Nephron progenitor cell (in vitro differentiated cells): ENCODE measurements around the gene PAXIP1.

ENCODE experiments used
- DNase-seq: peaks from one replicate; pipeline ENCODE4 v3.0.0; 2021
- H3K27ac Mint-ChIP-seq: 2 replicates; pipeline ENCODE4 v1.8.0; 2021; ENCODE audit warnings: mild to moderate bottlenecking, moderate library complexity, mixed read lengths
- H3K27me3 Mint-ChIP-seq: 2 replicates; pipeline ENCODE4 v1.8.0; 2021; ENCODE audit warnings: mild to moderate bottlenecking, low read depth, mixed read lengths; ENCODE audit not compliant: poor library complexity
- H3K36me3 Mint-ChIP-seq: 2 replicates; pipeline ENCODE4 v1.8.0; 2021; ENCODE audit warnings: low read depth, mixed read lengths
- H3K4me1 Mint-ChIP-seq: 2 replicates; pipeline ENCODE4 v1.8.0; 2021; ENCODE audit warnings: mixed read lengths
- H3K4me3 Mint-ChIP-seq: 2 replicates; pipeline ENCODE4 v1.8.0; 2021; ENCODE audit warnings: mild to moderate bottlenecking, moderate library complexity, mixed read lengths
- H3K9me3 Mint-ChIP-seq: 2 replicates; pipeline ENCODE4 v1.8.0; 2021; ENCODE audit warnings: mild to moderate bottlenecking, moderate library complexity, mixed read lengths
- TF ChIP-seq, protein P1 (sequence below): fragments of 200-600 bp; sonication (generic); IDR thresholded peaks from 2 replicates; pipeline ENCODE4 v1.5.0; 2021; ENCODE audit warnings: antibody characterized with exemption

The PAXIP1 gene

DNA sequence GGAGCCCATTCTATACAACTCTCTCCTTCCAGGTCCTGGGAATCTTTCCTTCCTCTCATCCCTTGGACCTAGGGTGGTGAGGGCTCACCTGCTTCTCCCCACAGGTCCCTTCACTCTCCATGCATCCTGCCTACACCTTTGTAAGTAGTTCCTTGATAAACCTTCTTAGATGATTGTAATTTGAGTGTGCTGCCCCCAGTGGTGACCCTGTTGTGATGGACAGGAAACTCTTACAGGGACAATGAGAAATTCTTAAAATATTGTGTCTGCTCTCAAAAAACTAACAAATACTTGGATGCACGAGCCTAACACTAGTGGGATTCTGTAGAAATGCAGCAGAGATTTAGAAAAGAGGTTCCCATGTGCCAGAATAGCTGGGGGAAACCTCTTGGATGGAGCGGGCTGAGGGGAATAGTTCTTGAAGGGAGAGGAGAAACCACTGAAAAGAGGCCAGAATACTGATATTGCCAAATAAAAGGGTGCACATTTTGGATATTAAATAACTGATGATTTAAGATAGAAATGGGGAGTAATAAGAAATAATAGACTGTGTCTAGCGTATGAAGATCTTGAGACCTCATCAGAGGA, 6.7 kb upstream of the PAXIP1 start:
- H3K4me3 Mint-ChIP-seq: no peak overlapping the region
- H3K27ac Mint-ChIP-seq: no peak overlapping the region
- H3K36me3 Mint-ChIP-seq: peaks cover 19% of the 10 kb centered on the region
- peaks cover 2% of the 10 kb centered on the region for H3K4me1 Mint-ChIP-seq
- no peak for DNase-seq
- no peaks in the 10 kb centered on the region for H3K9me3 Mint-ChIP-seq
- TF ChIP-seq, protein P1, sequence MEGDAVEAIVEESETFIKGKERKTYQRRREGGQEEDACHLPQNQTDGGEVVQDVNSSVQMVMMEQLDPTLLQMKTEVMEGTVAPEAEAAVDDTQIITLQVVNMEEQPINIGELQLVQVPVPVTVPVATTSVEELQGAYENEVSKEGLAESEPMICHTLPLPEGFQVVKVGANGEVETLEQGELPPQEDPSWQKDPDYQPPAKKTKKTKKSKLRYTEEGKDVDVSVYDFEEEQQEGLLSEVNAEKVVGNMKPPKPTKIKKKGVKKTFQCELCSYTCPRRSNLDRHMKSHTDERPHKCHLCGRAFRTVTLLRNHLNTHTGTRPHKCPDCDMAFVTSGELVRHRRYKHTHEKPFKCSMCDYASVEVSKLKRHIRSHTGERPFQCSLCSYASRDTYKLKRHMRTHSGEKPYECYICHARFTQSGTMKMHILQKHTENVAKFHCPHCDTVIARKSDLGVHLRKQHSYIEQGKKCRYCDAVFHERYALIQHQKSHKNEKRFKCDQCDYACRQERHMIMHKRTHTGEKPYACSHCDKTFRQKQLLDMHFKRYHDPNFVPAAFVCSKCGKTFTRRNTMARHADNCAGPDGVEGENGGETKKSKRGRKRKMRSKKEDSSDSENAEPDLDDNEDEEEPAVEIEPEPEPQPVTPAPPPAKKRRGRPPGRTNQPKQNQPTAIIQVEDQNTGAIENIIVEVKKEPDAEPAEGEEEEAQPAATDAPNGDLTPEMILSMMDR: peak; percentile 22
- H3K27me3 Mint-ChIP-seq: peaks cover 13% of the 10 kb centered on the region

DNA sequence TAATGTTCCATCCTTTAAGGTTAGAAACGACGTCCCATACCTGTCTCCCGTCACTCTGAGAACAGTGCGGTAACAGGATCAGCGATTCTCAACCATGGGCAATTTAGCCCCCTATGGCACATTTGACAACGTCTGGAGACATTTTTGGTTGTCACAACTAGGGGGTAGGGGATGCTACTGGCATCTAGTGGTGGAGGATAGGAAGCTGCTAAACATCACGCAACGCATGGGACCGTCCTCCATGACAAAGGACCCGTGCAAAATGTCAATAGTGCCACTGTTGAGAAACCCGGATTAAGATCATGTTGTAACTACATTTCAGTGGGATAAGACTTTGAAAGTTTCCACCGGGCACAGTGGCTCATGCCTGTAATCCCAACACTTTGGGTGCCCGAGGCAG, 5.0 kb upstream of the PAXIP1 start:
- Mint-ChIP-seq H3K9me3 (no peaks in the 10 kb centered on the region), H3K27me3 (peaks cover 10% of the 10 kb centered on the region), H3K36me3 (peaks cover 22% of the 10 kb centered on the region), H3K27ac (no peak overlapping the region), H3K4me3 (no peak overlapping the region), H3K4me1 (peaks cover 11% of the 10 kb centered on the region)
- TF ChIP-seq, protein P1: peak; percentile 30
- no peak for DNase-seq

DNA sequence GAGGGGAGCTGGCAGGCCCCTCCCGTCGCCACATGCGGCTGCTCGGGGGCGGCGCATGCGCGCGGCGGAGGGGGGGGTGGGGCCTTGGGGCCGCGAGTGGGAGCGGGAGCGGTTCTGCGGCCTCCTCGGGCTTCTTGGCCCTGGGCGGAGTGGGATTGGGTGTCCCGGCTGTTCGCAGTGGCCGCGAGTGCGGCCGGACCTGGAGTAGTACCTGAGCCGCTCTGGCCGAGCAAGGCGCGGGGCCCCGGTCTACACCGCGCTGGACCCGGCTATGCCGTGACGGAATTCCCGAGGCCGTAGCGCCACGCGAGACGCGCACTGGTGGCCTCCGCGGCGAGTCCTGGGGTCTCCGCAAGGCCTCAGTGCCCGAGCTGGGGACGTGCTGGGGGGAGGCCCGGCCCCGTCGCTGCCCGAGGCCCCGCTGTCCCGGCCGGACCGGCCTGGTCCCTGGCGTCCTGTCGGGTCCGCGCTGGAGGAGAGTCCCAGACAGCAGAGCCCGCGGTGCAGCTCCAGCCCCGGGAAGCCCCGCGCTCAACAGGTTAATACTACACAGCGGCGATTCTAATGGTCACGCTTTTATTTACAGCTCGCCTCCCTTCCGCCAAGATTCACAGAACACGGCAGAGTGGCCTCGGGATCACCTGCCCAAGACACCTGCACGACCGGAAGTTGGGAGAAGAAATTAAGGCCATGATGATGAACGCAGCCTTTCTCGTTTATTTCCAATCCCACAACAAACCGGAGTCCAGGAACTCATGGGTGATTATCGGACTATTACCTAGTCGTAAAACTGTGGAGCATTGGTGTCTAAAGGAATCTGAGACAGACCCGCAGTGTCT, 671 bp upstream of the PAXIP1 start:
- Mint-ChIP-seq H3K27me3 (peaks cover 3% of the 10 kb centered on the region), H3K9me3 (no peaks in the 10 kb centered on the region), H3K4me1 (peaks cover 17% of the 10 kb centered on the region), H3K36me3 (peaks cover 22% of the 10 kb centered on the region), H3K4me3 (peak overlapping the region; percentile 98), H3K27ac (peak overlapping the region; percentile 99)
- peak; percentile 82 for DNase-seq
- TF ChIP-seq, protein P1: no peak

DNA sequence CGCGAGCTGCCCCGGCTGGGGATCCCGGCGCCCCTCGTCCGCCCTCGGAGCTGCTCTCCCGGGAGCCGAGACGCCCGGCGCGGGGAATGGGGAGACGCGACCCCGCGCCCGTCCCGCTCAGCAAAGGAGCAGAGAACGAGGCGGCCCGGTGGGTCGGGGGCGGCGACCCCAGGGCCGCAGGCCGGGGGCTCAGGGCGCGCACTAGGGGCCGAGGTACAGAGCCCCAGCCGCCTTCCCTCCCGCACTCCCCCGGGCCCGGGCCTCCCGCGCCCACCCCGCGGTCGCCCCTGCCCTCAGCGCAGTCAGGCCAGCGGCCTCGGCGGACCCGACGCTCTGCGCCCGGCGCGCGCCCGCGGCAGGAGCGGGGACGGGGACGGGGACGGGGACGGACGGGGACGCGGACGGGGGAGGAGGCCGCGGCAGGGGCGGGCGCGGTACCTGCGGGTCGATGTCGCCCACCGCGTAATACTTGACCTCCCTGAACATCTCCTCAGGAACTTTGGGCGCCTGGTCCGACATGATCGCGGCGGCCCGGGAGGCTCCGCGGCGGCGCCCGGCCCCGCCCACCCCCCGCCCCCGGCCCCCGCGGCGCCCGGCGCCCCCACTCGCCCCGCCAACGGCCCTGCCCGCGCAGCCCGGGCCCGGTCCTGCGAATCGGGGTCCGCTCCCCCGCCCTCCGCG, 373 bp downstream of the PAXIP1 start:
- TF ChIP-seq, protein P1: no peak
- Mint-ChIP-seq H3K9me3 (no peaks in the 10 kb centered on the region), H3K4me1 (peaks cover 17% of the 10 kb centered on the region), H3K27ac (no peak overlapping the region), H3K27me3 (peaks cover 3% of the 10 kb centered on the region), H3K36me3 (peaks cover 20% of the 10 kb centered on the region), H3K4me3 (no peak overlapping the region)
- peak; percentile 72 for DNase-seq

DNA sequence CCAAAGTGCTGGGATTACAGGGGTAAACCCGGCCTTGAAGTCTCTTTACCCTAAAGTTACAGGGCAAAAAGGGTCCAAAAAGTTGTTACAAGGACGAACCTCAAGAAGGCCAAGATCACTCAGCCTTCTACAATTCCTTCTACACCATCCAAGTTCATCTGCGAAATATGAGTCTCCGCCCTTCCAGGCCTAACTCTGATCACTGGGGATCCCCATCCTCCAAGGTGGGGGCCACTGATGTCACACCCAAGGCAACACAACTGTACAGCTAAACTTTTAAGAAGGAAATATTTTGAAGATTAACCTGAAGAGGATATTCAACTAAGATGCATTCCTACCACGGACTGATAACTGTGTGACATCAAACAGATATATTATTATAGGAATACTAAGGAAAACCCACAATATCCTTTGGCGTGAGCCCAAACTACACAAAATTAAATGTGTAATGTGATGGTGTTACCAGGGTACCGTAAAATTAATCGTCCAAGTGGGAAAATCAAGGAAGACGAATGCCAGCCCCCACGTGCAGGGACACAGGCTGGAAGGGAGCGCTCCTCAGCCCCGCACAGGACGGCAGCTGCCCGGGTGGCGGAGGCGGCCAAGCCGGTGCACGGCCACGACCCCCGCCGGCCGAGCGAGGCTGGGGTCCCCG, 1.0 kb downstream of the PAXIP1 start:
- Mint-ChIP-seq H3K9me3 (no peaks in the 10 kb centered on the region), H3K27ac (peak overlapping the region; percentile 89), H3K4me1 (peaks cover 17% of the 10 kb centered on the region), H3K4me3 (no peak overlapping the region), H3K27me3 (peaks cover 3% of the 10 kb centered on the region), H3K36me3 (peaks cover 27% of the 10 kb centered on the region)
- TF ChIP-seq, protein P1: no peak
- DNase-seq: no peak
